GM18502 (cell line): ENCODE results near the gene PTPN14.
A peak's percentile ranks its signal among the peaks of the same experiment; 100 is the strongest.
"Not testable (repeated sequence)": the region's sequence is repeated elsewhere in the genome, so short reads cannot be mapped to it uniquely, and the experiment has no call there.

Source experiments
- ATAC-seq: cut with Tn5 transposase; IDR thresholded peaks from one replicate; pipeline ENCODE4 v1.9.1; 2021; ENCODE audit warnings: mild to moderate bottlenecking; ENCODE audit not compliant: unreplicated experiment, poor library complexity

The PTPN14 gene

GRCh38 chr1:214415131-214415530, 136.3 kb downstream of the PTPN14 start:
- no peak for ATAC-seq

DNA sequence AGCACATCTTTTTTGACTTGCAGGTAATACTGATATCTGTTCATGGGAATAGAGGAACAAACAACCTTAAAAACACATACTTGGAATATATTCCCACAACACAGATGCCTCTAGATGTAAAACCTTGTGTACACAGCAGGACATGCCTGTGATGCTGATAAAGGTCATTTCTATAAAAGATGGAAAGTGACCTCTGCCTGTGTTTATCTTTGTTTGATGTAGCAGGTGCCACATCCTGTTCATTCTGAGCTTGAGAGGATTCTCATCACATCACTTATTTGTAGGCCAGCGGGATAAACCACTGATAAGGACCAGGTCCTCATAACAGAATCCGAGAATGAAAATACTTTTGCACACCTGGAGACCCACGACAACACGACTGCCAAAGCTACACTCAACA, 136.7 kb downstream of the PTPN14 start:
- ATAC-seq = no peak

DNA sequence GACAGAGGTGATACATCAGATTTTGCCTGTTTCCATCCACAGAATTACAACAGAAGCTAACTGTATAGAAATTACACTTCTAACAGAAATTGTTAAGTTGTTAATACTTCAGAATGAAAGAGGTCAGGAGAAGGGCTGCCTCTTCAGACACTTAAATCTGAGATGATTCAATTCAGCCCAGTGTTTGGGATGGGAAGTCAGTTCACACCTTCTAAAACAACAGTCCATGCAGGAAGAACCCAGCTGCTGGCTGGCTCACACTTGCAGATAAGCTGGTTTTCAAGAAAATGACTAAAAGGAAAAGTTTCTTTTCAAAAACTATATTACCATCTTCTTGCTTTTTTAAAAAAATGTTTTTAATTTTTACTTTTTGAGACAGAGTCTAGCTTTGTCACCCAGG, 138.1 kb downstream of the PTPN14 start:
- ATAC-seq = no peak

DNA sequence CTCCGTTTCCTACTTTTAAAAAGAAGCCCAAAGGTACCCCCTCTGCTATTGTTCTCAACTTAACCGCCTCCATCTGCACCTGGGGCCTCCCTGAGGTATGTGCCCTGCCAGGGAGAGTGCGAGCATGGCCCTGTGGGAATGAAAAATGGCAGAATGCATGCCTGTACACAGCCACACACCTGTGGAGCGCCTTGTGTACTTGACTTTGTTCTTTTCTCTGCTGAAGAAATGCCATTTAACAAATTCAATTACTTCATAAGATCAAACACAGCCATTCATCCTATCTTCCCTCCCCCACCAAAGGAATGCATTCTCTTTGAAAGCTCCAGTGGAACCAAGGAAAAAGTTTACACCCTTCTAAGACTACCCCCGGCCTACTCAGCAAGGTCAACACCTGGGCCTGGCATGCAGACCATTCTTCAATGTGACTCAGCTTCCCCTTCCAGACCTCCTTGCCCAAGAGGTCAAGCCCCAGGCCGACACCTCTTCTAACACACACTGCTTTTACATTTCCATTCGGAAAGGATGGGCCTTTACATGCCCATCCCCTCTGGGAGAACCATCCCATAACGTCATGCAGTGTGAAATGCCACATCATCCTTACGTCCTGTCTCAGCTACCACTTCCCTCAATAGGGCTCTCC, 146.7 kb downstream of the PTPN14 start:
- ATAC-seq = peak; percentile 16

- peak; percentile 55 for ATAC-seq
Measured at GRCh38 chr1:214404154-214404553, 147.2 kb downstream of the PTPN14 start.

DNA sequence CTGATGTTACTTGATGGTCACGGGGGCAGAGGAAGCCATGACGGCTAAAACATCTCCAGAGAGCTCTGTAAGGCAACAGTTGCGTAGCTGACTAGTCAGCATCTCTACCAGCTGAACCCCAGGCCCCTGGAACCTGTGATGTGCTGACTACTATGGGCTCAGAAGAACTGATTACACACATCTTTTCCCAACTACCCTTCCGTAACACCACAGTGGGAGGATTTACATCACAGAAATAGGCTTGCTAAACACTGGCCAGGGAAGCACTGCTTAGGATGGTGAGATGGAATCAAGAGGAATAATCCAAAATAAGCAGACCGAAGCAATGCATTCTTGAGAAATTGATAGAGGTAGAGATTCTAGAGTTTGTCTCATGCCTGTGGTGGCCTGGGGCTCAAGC, 148.0 kb downstream of the PTPN14 start:
- no peak for ATAC-seq

GRCh38 chr1:214402613-214403083, 148.8 kb downstream of the PTPN14 start:
- no peak for ATAC-seq

GRCh38 chr1:214401666-214402065, 149.7 kb downstream of the PTPN14 start:
- no peak for ATAC-seq

DNA sequence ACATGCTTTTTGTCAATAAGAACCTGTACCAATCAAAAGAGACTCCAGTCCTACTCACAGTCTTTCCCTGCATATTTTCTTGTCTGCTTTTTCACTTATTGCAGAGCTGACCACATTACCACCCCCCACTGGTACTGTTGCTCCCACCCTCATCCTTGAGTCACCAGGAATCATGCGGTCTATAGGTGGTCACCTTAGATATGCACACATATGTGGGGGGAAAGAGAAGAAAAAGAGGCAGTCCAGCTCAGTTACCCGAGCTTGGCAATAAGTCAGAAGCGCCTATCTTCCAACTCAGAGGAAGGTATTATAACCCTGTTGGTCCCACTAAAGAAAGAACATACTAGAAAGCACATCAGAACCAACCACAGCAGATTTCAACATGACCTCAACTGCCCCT, 151.3 kb downstream of the PTPN14 start:
- ATAC-seq = no peak

- ATAC-seq = no peak
Measured at GRCh38 chr1:214398490-214398889, 152.9 kb downstream of the PTPN14 start.

GRCh38 chr1:214397497-214397896, 153.9 kb downstream of the PTPN14 start:
- ATAC-seq = no peak

DNA sequence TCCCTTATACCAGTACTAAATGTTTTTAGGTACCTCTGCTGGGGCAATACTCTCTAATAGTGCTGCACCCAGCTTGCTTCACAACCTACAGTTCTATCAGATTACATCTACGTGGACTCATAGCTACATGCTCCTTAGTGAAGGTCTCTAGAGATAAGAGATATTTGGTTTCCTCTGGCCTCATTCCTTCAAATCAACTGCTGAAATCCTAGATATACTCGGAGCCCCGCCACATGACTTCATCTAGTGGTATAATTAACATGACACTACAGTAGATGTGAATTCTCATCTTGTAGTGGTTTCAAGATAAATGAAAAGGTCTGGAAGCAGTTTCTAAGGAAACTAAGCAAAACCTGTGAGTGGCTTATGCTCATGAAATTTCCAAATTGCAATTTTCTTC, 155.1 kb downstream of the PTPN14 start:
- no peak for ATAC-seq

DNA sequence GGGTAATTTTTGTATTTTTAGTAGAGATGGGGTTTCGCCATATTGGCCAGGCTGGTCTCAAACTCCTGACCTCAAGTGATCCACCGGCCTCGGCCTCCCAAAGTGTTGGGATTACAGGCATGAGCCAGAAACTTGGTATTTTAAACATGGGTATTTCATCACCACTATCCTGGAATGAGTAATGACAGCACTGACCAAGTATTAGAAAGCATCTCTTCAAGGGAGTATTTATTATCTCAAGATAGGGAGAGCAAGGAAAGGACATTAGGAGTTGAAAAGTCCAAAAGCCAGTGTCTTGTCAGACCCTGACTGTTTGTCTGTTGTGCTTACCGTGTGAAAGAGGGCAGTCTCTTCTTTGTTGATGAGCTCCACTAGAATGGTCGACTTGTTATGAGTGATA, 156.8 kb downstream of the PTPN14 start:
- ATAC-seq = not testable (repeated sequence)

GRCh38 chr1:214393086-214393485, 158.3 kb downstream of the PTPN14 start:
- no peak for ATAC-seq

GRCh38 chr1:214391873-214392645, 159.3 kb downstream of the PTPN14 start:
- ATAC-seq = no peak

- no peak for ATAC-seq
Measured at GRCh38 chr1:214389734-214390133, 161.7 kb downstream of the PTPN14 start.

- no peak for ATAC-seq
Measured at GRCh38 chr1:214386747-214387146, 164.7 kb downstream of the PTPN14 start.

- ATAC-seq = no peak
Measured at GRCh38 chr1:214386333-214386732, 165.1 kb downstream of the PTPN14 start.

DNA sequence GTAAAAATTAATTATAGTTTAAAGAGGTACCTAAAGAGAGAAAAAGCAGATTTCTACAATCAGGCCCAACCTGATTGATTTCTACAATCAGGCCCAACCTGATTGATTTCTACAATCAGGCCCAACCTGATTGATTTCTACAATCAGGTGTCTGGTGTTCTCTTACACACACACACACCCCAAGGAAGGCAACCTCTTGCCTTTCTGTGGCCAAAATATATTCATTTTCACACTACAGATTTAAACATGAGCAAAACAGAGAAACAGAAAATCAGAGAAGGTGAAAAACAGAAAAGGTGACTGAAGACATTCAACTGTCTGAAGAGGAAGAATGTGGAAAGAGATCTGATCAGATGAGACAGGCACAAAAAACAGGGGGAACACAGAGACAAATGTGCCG, 166.0 kb downstream of the PTPN14 start:
- no peak for ATAC-seq

DNA sequence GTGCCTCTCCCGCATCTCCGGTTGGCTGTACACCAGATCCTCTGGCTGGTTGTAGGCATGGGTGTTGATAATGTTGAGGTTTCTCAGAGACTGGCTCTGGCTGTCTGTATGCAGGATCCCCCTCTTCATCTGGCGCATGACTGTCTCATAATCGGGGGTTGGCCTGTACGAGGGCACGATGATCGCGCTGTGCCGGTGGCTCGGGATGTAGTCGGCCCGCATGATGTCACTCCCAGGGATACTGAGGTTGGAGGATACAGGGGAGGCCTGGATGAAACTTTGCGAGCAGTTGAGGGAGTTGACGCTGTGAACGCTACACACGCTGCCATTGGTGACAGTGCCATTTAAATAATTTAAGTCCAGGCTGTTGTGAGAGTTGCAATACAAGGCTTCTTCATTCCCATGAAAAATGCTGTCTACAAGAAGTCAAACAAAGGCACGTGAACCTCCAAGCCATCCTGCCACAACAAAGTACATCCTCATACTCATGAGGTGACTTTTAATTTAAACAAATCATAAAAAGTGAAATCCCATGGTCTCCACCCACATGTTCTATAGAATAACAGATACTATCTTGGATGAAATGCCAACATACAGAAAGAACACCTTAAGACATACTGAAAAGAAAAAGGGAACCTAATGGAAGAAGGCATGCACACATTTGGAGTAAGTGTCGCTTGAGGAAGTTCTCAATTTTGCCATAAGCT, 166.9 kb downstream of the PTPN14 start:
- ATAC-seq = no peak
